ENCODE data around the gene DUSP14.
A peak's percentile ranks its signal among the peaks of the same experiment; 100 is the strongest.

DUSP14 gene

GRCh38 chr17:37483311-37484039 lies 6.2 kb upstream of the DUSP14 start:
- no peak for TF ChIP-seq CTCF (IDR thresholded peaks at IDR 0.05; ENCODE audit: extremely low read depth, insufficient read depth, missing control alignments)
- in situ Hi-C loops (cut with MboI; ENCODE audit: low pct_unique_long_range_greater_than_20kb, low sequenced_read_pairs, unreplicated experiment): no loop called here
- peak; percentile 42 for DNase-seq (ENCODE audit: low spot score)

- DNase-seq (ENCODE audit: low spot score): no peak
- TF ChIP-seq CTCF (IDR thresholded peaks at IDR 0.05; ENCODE audit: extremely low read depth, insufficient read depth, missing control alignments): no peak
- in situ Hi-C loops (cut with MboI; ENCODE audit: low pct_unique_long_range_greater_than_20kb, low sequenced_read_pairs, unreplicated experiment): no loop called here
These were observed 3.6 kb upstream of the DUSP14 start for GRCh38 chr17:37485938-37486570.

- DNase-seq (ENCODE audit: low spot score): peak; percentile 41
- TF ChIP-seq CTCF (IDR thresholded peaks at IDR 0.05; ENCODE audit: extremely low read depth, insufficient read depth, missing control alignments): no peak
- in situ Hi-C loops (cut with MboI; ENCODE audit: low pct_unique_long_range_greater_than_20kb, low sequenced_read_pairs, unreplicated experiment): no loop called here
These were observed 1.6 kb upstream of the DUSP14 start for GRCh38 chr17:37488009-37488604.

- in situ Hi-C loops (cut with MboI; ENCODE audit: low pct_unique_long_range_greater_than_20kb, low sequenced_read_pairs, unreplicated experiment): no loop called here
These were observed 989 bp upstream of the DUSP14 start for GRCh38 chr17:37488607-37489196.

GRCh38 chr17:37490022-37490587 lies 414 bp downstream of the DUSP14 start:
- TF ChIP-seq CTCF (IDR thresholded peaks at IDR 0.05; ENCODE audit: extremely low read depth, insufficient read depth, missing control alignments): peak; percentile 66
- in situ Hi-C loops (cut with MboI; ENCODE audit: low pct_unique_long_range_greater_than_20kb, low sequenced_read_pairs, unreplicated experiment): no loop called here
- peak; percentile 75 for DNase-seq (ENCODE audit: low spot score)

More at GRCh38 chr17:37488607-37489196, 989 bp upstream of the DUSP14 start:
- no peak for TF ChIP-seq CTCF (IDR thresholded peaks at IDR 0.05; ENCODE audit: extremely low read depth, insufficient read depth, missing control alignments)
- DNase-seq (ENCODE audit: low spot score): peak; percentile 54
